Dendritic cell treated with granulocyte-macrophage colony-stimulating factor and Interleukin-4, amounts not matched to agents 40 ng/mL and 50 ng/mL, for 4 days (primary cell): ENCODE results near the gene CCDC90B.
"Not testable (repeated sequence)": the region's sequence is repeated elsewhere in the genome, so short reads cannot be mapped to it uniquely, and the experiment has no call there.

Experiments
- H3K27ac Mint-ChIP-seq: one replicate; pipeline ENCODE4 v1.8.0; 2022; ENCODE audit warnings: mild to moderate bottlenecking, mixed read lengths
- H3K27me3 Mint-ChIP-seq: one replicate; pipeline ENCODE4 v1.8.0; 2022; ENCODE audit warnings: mild to moderate bottlenecking, mixed read lengths
- H3K36me3 Mint-ChIP-seq: one replicate; pipeline ENCODE4 v1.8.0; 2022; ENCODE audit warnings: low read depth, mixed read lengths
- H3K4me1 Mint-ChIP-seq: one replicate; pipeline ENCODE4 v1.8.0; 2022; ENCODE audit warnings: low read depth, mixed read lengths
- H3K4me3 Mint-ChIP-seq: one replicate; pipeline ENCODE4 v1.8.0; 2022; ENCODE audit warnings: mild to moderate bottlenecking, moderate library complexity, mixed read lengths
- H3K9me3 Mint-ChIP-seq: one replicate; pipeline ENCODE4 v1.8.0; 2022; ENCODE audit warnings: mixed read lengths
- intact Hi-C: fragments of 100-400 bp; cut with micrococcal nuclease; formaldehyde crosslinking; loops from one replicate; pipeline ENCODE4 v1.15.0; 2022

The CCDC90B gene

GRCh38 chr11:83285771-83286528, at the start of gene CCDC90B:
Gene CCDC90B (minus strand): TSS chr11:83286367. CDS start chr11:83285972, 395 bp downstream.
- intact Hi-C loops, result loop anchor here (1.0 to 10.0 kb wide), 4 partner anchors 91 to 385 kb away; partner anchors contain the start of genes DDIAS and RAB30

GRCh38 chr11:83335446-83336070, 49.4 kb upstream of the CCDC90B start:
- no peaks in the 10 kb centered on the region for H3K4me1 Mint-ChIP-seq
- H3K27me3 Mint-ChIP-seq, result no peaks in the 10 kb centered on the region
- intact Hi-C loops, result no loop called here
- H3K4me3 Mint-ChIP-seq, result no peak overlapping the region
- H3K9me3 Mint-ChIP-seq, result no peaks in the 10 kb centered on the region
- no peak overlapping the region for H3K27ac Mint-ChIP-seq
- no peaks in the 10 kb centered on the region for H3K36me3 Mint-ChIP-seq

More at GRCh38 chr11:83285771-83286528, at the start of gene CCDC90B:
- Mint-ChIP-seq H3K27me3 (no peaks in the 10 kb centered on the region), H3K4me1 (peaks cover 32% of the 10 kb centered on the region), H3K36me3 (peaks cover 15% of the 10 kb centered on the region), H3K27ac (peak within 1 kb of the TSS; percentile 100), H3K4me3 (peak within 1 kb of the TSS; percentile 97), H3K9me3 (no peaks in the 10 kb centered on the region)

- Mint-ChIP-seq H3K27ac (no peak overlapping the region), H3K4me3 (no peak overlapping the region), H3K9me3 (peaks cover 34% of the 10 kb centered on the region), H3K4me1 (no peaks in the 10 kb centered on the region), H3K36me3 (no peaks in the 10 kb centered on the region), H3K27me3 (no peaks in the 10 kb centered on the region)
- intact Hi-C loops, result no loop called here
Measured at GRCh38 chr11:83330303-83330702, 44.1 kb upstream of the CCDC90B start.

GRCh38 chr11:83326326-83326725, 40.2 kb upstream of the CCDC90B start:
- Mint-ChIP-seq H3K36me3 (no peaks in the 10 kb centered on the region), H3K27ac (no peak overlapping the region), H3K4me1 (no peaks in the 10 kb centered on the region), H3K4me3 (no peak overlapping the region), H3K27me3 (peaks cover 2% of the 10 kb centered on the region), H3K9me3 (peaks cover 34% of the 10 kb centered on the region)
- intact Hi-C loops, result no loop called here

GRCh38 chr11:83319346-83319745, 33.2 kb upstream of the CCDC90B start:
- intact Hi-C loops, result no loop called here

DNA sequence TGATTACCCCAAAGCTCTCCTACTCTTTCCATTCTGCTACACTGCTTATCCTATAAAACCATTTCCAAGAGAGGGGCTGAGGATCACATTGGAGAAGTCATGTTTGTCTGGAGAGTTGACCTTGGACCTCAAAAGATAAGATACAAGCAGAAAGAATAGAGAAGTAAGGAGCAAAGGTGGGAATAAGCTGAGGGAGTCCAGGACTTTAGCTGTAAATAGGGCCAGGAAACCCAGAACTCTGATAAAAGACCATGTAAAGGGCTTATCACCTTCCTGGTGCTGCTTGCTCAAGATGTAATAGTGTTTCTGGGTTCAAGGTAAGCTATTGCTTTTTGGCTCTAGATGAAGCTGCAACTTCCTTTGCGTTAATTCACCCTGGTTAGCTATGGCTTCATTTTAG, 32.8 kb upstream of the CCDC90B start:
- H3K4me3 Mint-ChIP-seq, result no peak overlapping the region

More at GRCh38 chr11:83319346-83319745, 33.2 kb upstream of the CCDC90B start:
- Mint-ChIP-seq H3K9me3 (no peaks in the 10 kb centered on the region), H3K4me1 (no peaks in the 10 kb centered on the region), H3K4me3 (no peak overlapping the region), H3K27ac (no peak overlapping the region), H3K27me3 (peaks cover 2% of the 10 kb centered on the region), H3K36me3 (no peaks in the 10 kb centered on the region)

GRCh38 chr11:83317757-83318690, 31.9 kb upstream of the CCDC90B start:
- Mint-ChIP-seq H3K4me3 (no peak overlapping the region), H3K4me1 (no peaks in the 10 kb centered on the region), H3K27me3 (no peaks in the 10 kb centered on the region), H3K9me3 (no peaks in the 10 kb centered on the region), H3K27ac (no peak overlapping the region), H3K36me3 (no peaks in the 10 kb centered on the region)
- intact Hi-C loops, result no loop called here

More for the DNA sequence above, 32.8 kb upstream of the CCDC90B start:
- H3K4me1 Mint-ChIP-seq, result no peaks in the 10 kb centered on the region
- H3K36me3 Mint-ChIP-seq, result no peaks in the 10 kb centered on the region
- H3K9me3 Mint-ChIP-seq, result no peaks in the 10 kb centered on the region
- no peak overlapping the region for H3K27ac Mint-ChIP-seq
- intact Hi-C loops, result no loop called here
- peaks cover 2% of the 10 kb centered on the region for H3K27me3 Mint-ChIP-seq

DNA sequence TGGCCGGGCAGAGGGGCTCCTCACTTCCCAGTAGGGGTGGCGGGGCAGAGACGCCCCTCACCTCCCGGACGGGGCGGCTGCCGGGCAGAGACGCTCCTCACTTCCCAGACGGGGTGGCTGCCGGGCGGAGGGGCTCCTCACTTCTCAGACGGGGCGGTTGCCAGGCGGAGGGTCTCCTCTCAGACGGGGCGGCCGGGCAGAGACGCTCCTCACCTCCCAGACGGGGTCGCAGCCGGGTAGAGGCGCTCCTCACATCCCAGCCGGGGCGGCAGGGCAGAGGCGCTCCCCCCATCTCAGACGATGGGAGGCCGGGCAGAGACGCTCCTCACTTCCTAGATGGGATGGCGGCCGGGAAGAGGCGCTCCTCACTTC, 30.7 kb upstream of the CCDC90B start:
- H3K4me1 Mint-ChIP-seq, H3K36me3 Mint-ChIP-seq, H3K27me3 Mint-ChIP-seq, H3K9me3 Mint-ChIP-seq, H3K27ac Mint-ChIP-seq, H3K4me3 Mint-ChIP-seq, intact Hi-C loops: not testable (repeated sequence)

- intact Hi-C loops, result not testable (repeated sequence)
Measured at GRCh38 chr11:83316143-83316896, 30.2 kb upstream of the CCDC90B start.

DNA sequence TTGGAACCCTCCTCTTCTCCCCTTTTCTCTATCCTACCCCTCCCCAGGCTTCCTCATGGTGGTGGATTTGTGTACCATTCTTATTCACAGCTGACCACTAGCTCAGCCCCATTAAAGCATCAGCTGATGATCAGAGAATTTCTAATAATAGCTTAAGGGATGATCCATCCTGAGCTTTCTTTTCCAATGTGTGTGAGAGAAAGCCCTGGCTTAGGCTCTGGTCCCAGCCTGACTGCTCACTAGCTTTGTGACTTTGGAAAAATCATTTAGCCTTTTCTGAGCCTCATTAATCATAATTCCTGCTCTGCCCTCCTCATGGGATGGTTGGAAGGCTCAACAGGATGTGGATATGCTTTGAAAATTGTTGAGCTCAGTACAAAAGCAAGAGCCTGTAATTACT, 26.3 kb upstream of the CCDC90B start:
- Mint-ChIP-seq H3K36me3 (no peaks in the 10 kb centered on the region), H3K27ac (no peak overlapping the region), H3K4me1 (no peaks in the 10 kb centered on the region), H3K9me3 (no peaks in the 10 kb centered on the region), H3K27me3 (peaks cover 3% of the 10 kb centered on the region), H3K4me3 (no peak overlapping the region)
- intact Hi-C loops, result no loop called here

More at GRCh38 chr11:83316143-83316896, 30.2 kb upstream of the CCDC90B start:
- H3K36me3 Mint-ChIP-seq, H3K27me3 Mint-ChIP-seq, H3K4me1 Mint-ChIP-seq, H3K4me3 Mint-ChIP-seq, H3K27ac Mint-ChIP-seq, H3K9me3 Mint-ChIP-seq: not testable (repeated sequence)

DNA sequence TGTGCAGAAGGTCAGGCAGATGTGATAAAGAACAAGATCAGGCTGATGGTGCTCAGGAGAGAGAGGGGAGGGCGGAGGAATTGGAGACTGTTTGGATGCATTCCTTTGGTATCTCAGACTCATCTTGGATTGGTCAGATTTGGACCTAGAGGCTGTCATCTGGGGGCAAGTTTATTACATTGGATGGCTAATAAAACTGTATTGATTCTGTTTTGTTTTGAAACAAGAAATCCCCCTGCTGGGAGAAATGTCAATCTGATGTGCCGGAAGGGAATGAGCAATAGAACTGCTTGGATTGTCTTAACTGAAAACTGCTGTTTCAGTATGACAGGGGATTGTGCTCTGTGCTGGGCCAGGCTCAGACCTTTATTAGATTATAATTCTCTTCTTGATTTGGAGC, 25.5 kb upstream of the CCDC90B start:
- Mint-ChIP-seq H3K4me1 (no peaks in the 10 kb centered on the region), H3K4me3 (no peak overlapping the region)
- intact Hi-C loops, result no loop called here

DNA sequence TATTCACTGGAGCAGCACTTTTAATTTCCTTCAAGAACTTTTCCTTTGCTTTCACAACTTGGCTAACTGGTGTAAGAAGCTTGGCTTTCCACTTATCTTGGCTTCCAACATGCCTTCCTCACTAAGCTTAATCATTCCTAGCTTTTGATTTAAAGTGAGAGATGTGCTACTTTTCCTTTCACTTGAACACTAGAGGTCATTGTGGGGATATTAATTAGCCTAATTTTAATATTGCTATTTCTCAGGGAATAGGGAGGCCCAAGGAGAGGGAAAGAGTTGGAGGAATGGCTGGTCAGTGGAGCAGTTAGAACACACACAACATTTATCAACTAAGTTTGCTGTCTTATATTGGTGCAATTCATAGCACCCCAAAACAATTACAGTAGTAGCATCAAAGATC, 24.6 kb upstream of the CCDC90B start:
- H3K4me1 Mint-ChIP-seq, result no peaks in the 10 kb centered on the region
- H3K9me3 Mint-ChIP-seq, result no peaks in the 10 kb centered on the region
- no peaks in the 10 kb centered on the region for H3K36me3 Mint-ChIP-seq
- H3K27ac Mint-ChIP-seq, result no peak overlapping the region
- intact Hi-C loops, result no loop called here
- no peak overlapping the region for H3K4me3 Mint-ChIP-seq
- peaks cover 3% of the 10 kb centered on the region for H3K27me3 Mint-ChIP-seq

More for the DNA sequence above, 25.5 kb upstream of the CCDC90B start:
- H3K36me3 Mint-ChIP-seq, result no peaks in the 10 kb centered on the region
- H3K9me3 Mint-ChIP-seq, result no peaks in the 10 kb centered on the region
- H3K27ac Mint-ChIP-seq, result no peak overlapping the region
- H3K27me3 Mint-ChIP-seq, result peaks cover 3% of the 10 kb centered on the region

- H3K4me3 Mint-ChIP-seq, H3K27ac Mint-ChIP-seq, H3K36me3 Mint-ChIP-seq, H3K4me1 Mint-ChIP-seq, intact Hi-C loops, H3K9me3 Mint-ChIP-seq, H3K27me3 Mint-ChIP-seq: not testable (repeated sequence)
Measured at GRCh38 chr11:83308536-83308935, 22.4 kb upstream of the CCDC90B start.
